K562 (cell line): ENCODE measurements around the gene CAMK1D. TPM values are rescaled to one million over a fixed set of nuclear protein-coding genes. Genes with fewer than 3 reads are reported as not detected.

Source experiments
- ATAC-seq: fragments of 200-7000 bp; cut with Tn5 transposase; 3 replicates; pipeline ENCODE4 v1.9.1; 2020; ENCODE audit warnings: moderate library complexity
- BruUV-seq: library from RNA; stranded (reverse); fragments of 400-500 nt; replicated peaks from 2 replicates; lab custom pipeline; 2021; lab: Mats Ljungman, UMichigan
- CTCF ChIA-PET: fragments of 300-600 bp; formaldehyde crosslinking; extraction: SDS; loops from one replicate; lab custom pipeline; 2021; ENCODE audit warnings: low intra/inter-chr PET ratio; lab: Yijun Ruan, JAX
- POLR2A ChIA-PET: fragments of 300-600, 350-650 bp; sonication (Branson Sonifier 250); formaldehyde crosslinking; extraction: SDS; loops from one replicate; lab custom pipeline; 2021; ENCODE audit warnings: antibody characterized with exemption, inconsistent platforms; lab: Yijun Ruan, JAX
- DNase-seq, 4 experiments: peaks; one replicate each; pipeline versions ENCODE4 v3.0.0 to v3.0.0-alpha.2; 2011 to 2018; ENCODE audit warnings: low spot score in 3 of 4, mixed read lengths in 3 of 4; ENCODE audit errors: extremely low read depth in 1 of 4
- FAIRE-seq: peaks from 2 replicates; lab custom pipeline; 2011; peaks lifted over from hg19 to GRCh38; lab: Jason Lieb, UNC
- H2AFZ ChIP-seq: 2 replicates; pipeline ENCODE4 v1.6.0; 2011; ENCODE audit warnings: low read depth, low read length, control low read depth, inconsistent platforms
- H3K27ac ChIP-seq: fragments of 200-600 bp; 3 replicates; pipeline ENCODE4 v1.8.0; 2011; ENCODE audit warnings: low read depth, mild to moderate bottlenecking, control low read depth, inconsistent platforms, low read length, moderate library complexity, mixed read lengths; ENCODE audit errors: extremely low read depth
- H3K27me3 ChIP-seq, 2 experiments: fragments of 300-600 bp in 1 of 2; 2 replicates in 1 of 2; 3 replicates in 1 of 2; pipeline versions ENCODE4 v1.6.0 to v1.8.0; 2011; ENCODE audit warnings: inconsistent platforms in 2 of 2, low read length in 2 of 2, mild to moderate bottlenecking in 1 of 2, mixed read lengths in 1 of 2, moderate library complexity in 1 of 2; ENCODE audit not compliant: control insufficient read depth in 2 of 2, insufficient read depth in 2 of 2
- H3K36me3 ChIP-seq: fragments of 300-600 bp; 3 replicates; pipeline ENCODE4 v1.8.0; 2011; ENCODE audit warnings: mild to moderate bottlenecking, low read length, inconsistent platforms; ENCODE audit not compliant: control insufficient read depth, insufficient read depth
- H3K4me1 ChIP-seq, 2 experiments: fragments of 200-600 bp in 1 of 2; replicated peaks in 1 of 2; 2 replicates in 1 of 2; 3 replicates in 1 of 2; pipeline versions ENCODE4 v1.5.1 to v1.8.0; 2011; ENCODE audit warnings: inconsistent platforms in 2 of 2, low read length in 2 of 2, mild to moderate bottlenecking in 1 of 2, mixed read lengths in 1 of 2, moderate library complexity in 1 of 2; ENCODE audit not compliant: control insufficient read depth in 2 of 2, insufficient read depth in 2 of 2
- H3K4me2 ChIP-seq: 2 replicates; pipeline ENCODE4 v1.6.1; 2011; ENCODE audit warnings: low read length, control low read depth, inconsistent platforms, mixed read lengths; ENCODE audit not compliant: insufficient read depth
- H3K4me3 ChIP-seq: fragments of 200-600 bp; sonication (generic), shearing (Covaris generic); 2 replicates; pipeline ENCODE4 v1.5.1; 2016; ENCODE audit warnings: control low read depth, inconsistent platforms
- H3K79me2 ChIP-seq: fragments of 200-600 bp; 3 replicates; pipeline ENCODE4 v1.8.0; 2011; ENCODE audit warnings: low read length, inconsistent platforms; ENCODE audit not compliant: control insufficient read depth, insufficient read depth
- H3K9ac ChIP-seq, 2 experiments: 2 replicates each; pipeline versions ENCODE4 v1.6.0 to v1.6.1; 2011; ENCODE audit warnings: low read depth in 2 of 2, low read length in 2 of 2, control low read depth in 1 of 2, inconsistent platforms in 1 of 2, mild to moderate bottlenecking in 1 of 2, mixed read lengths in 1 of 2; ENCODE audit not compliant: insufficient read depth in 1 of 2
- H3K9me1 ChIP-seq: one replicate; pipeline ENCODE4 v1.6.0; 2011; ENCODE audit warnings: inconsistent platforms, mild to moderate bottlenecking, low read length, moderate library complexity; ENCODE audit not compliant: control insufficient read depth, insufficient read depth
- H3K9me3 ChIP-seq: replicated peaks from 2 replicates; pipeline ENCODE4 v1.5.1; 2011; ENCODE audit warnings: low read depth, low read length, inconsistent platforms; ENCODE audit not compliant: control insufficient read depth, insufficient read depth
- H4K20me1 ChIP-seq: replicated peaks from 2 replicates; pipeline ENCODE4 v1.6.1; 2011; ENCODE audit warnings: low read length, inconsistent platforms, mixed read lengths; ENCODE audit not compliant: control insufficient read depth, insufficient read depth
- ATF4 ChIP-seq: fragments of 450-650 bp; formaldehyde crosslinking; IDR thresholded peaks from 2 replicates; pipeline ENCODE4 v1.4.0; 2022; ENCODE audit warnings: mild to moderate bottlenecking, moderate library complexity
- BRCA1 ChIP-seq, 2 experiments: fragments of 450-650 bp in 1 of 2; sonication (generic) in 1 of 2; formaldehyde crosslinking in 1 of 2; IDR thresholded peaks; 2 replicates each; pipeline versions ENCODE4 v1.5.0 to v1.6.1; 2017 to 2020; ENCODE audit warnings: mild to moderate bottlenecking in 1 of 2, missing genetic modification reagents in 1 of 2
- GTF2F1 ChIP-seq: IDR thresholded peaks from 2 replicates; pipeline ENCODE4 v1.6.1; 2011; ENCODE audit warnings: low read depth, low read length, improper control_type of control experiment
- HDAC1 ChIP-seq, 2 experiments: fragments of 450-650 bp; IDR thresholded peaks; 2 replicates each; pipeline ENCODE4 v1.6.1; 2016 to 2017; ENCODE audit warnings: inconsistent platforms in 1 of 2, mild to moderate bottlenecking in 1 of 2, moderate library complexity in 1 of 2
- HOXB6 ChIP-seq: fragments of 250-450 bp; sonication (Bioruptor Pico); IDR thresholded peaks from 2 replicates; pipeline ENCODE4 v1.5.1; 2022; ENCODE audit warnings: mild to moderate bottlenecking, borderline replicate concordance
- MYBL2 ChIP-seq, 2 experiments: fragments of 450-650 bp in 1 of 2; sonication (generic) in 1 of 2; formaldehyde crosslinking in 1 of 2; IDR thresholded peaks; 2 replicates each; pipeline versions ENCODE4 v1.6.1 to v1.8.1; 2017 to 2022; ENCODE audit warnings: borderline replicate concordance in 1 of 2, inconsistent platforms in 1 of 2, low read depth in 1 of 2, mild to moderate bottlenecking in 1 of 2, missing genetic modification reagents in 1 of 2, moderate library complexity in 1 of 2
- NCOR1 ChIP-seq: fragments of 450-650 bp; IDR thresholded peaks from 2 replicates; pipeline ENCODE4 v1.6.1; 2016; ENCODE audit warnings: mild to moderate bottlenecking, moderate library complexity
- PHF21A ChIP-seq: fragments of 450-650 bp; IDR thresholded peaks from 2 replicates; pipeline ENCODE4 v1.6.1; 2017; ENCODE audit warnings: low read depth, borderline replicate concordance
- SLC30A9 ChIP-seq: fragments of 250-450 bp; sonication (Bioruptor Pico); IDR thresholded peaks from 2 replicates; pipeline ENCODE4 v1.8.0; 2022; ENCODE audit warnings: mild to moderate bottlenecking, moderate library complexity
- ZFPM2 ChIP-seq: fragments of 250-450 bp; sonication (Bioruptor Pico); IDR thresholded peaks from 2 replicates; pipeline ENCODE4 v1.5.1; 2022; ENCODE audit warnings: mild to moderate bottlenecking
- ZNF253 ChIP-seq: fragments of 250-450 bp; sonication (Bioruptor Pico); conservative IDR thresholded peaks from 2 replicates; pipeline ENCODE4 v1.6.1; 2021; ENCODE audit warnings: mild to moderate bottlenecking
- ZNF324 ChIP-seq: fragments of 250-450 bp; sonication (Bioruptor Pico); IDR thresholded peaks from 2 replicates; pipeline ENCODE4 v1.4.0; 2020; ENCODE audit warnings: mild to moderate bottlenecking
- WGBS: fragments of 100-300 bp; shearing (Covaris generic); methylation state at CpG from one replicate; pipeline ENCODE4 v1.1.6; 2016; ENCODE audit warnings: low coverage, mixed read lengths; ENCODE audit not compliant: insufficient coverage; ENCODE audit errors: missing lambda C conversion rate; 5-methylcytosine and 5-hydroxymethylcytosine counted together
- in situ Hi-C: fragments of 300-500 bp; cut with MboI; formaldehyde crosslinking; loops from 4 replicates; pipeline ENCODE4 v1.15.0; 2018; ENCODE audit warnings: inconsistent platforms, mixed read lengths
- intact Hi-C: fragments of 100-400 bp; cut with micrococcal nuclease; formaldehyde crosslinking; loops from 2 replicates; pipeline ENCODE4 v1.14.2; 2022
- polyA plus RNA-seq, 8 experiments: library from polyadenylated mRNA; depleted of rRNA in 4 of 8; stranded (reverse) in 5 of 8; unstranded in 3 of 8; fragments of >200 nt; fragmentation: Nextera tagmentation in 2 of 8; fragmentation: Illumina TruSeq in 1 of 8; extraction: Ambion mirVana in 2 of 8; extraction: Trizol in 1 of 8; gene quantifications; 2 replicates each; pipeline versions ENCODE4 v1.2.1 to v1.2.3, GENCODE V29; 2011 to 2014; ENCODE audit warnings: inconsistent platforms in 1 of 8, missing spikeins in 1 of 8
- total RNA-seq, 7 experiments: library from RNA; depleted of rRNA in 6 of 7; stranded (reverse); fragments of >200 nt in 6 of 7; fragmentation: Illumina TruSeq in 2 of 7; extraction: Trizol in 2 of 7; gene quantifications; 2 replicates each; pipeline versions ENCODE4 v1.2.1 to v1.2.3, GENCODE V29; 2011 to 2021; ENCODE audit warnings: low replicate concordance in 1 of 7

CAMK1D gene
- total and polyA plus RNA-seq, 9 of the 15 experiments (the other 6 are each of a cell fraction or from before 2014, with no cell fraction given), result 0.12 to 0.24 (median 0.20) TPM; not detected in 5

GRCh38 chr10:12823328-12823727, 474.0 kb downstream of the CAMK1D start:
- TF ChIP-seq ZNF324 (CRISPR knock-in tag) (no peak), NCOR1 (no peak), ZNF253 (CRISPR knock-in tag) (no peak), HDAC1 (IDR thresholded peaks at IDR 0.05) (no peak), MYBL2 (IDR thresholded peaks at IDR 0.05; ENCODE audit: low read depth) (no peak), MYBL2 (CRISPR knock-in tag; IDR thresholded peaks at IDR 0.05; ENCODE audit: borderline replicate concordance) (no peak), ATF4 (no peak), SLC30A9 (no peak), ZFPM2 (CRISPR knock-in tag) (no peak), HOXB6 (no peak), BRCA1 (IDR thresholded peaks at IDR 0.05) (no peak), BRCA1 (CRISPR knock-in tag; IDR thresholded peaks at IDR 0.05) (no peak), GTF2F1 (no peak), PHF21A (no peak)
- H3K4me3 ChIP-seq, result no peak overlapping the region
- H3K9me3 ChIP-seq, result no peaks in the 10 kb centered on the region
- no peak overlapping the region for H3K9ac ChIP-seq
- BruUV-seq, result no TSS peak
- DNase-seq, result no peak
- no peaks in the 10 kb centered on the region; the same call in 1 of the 2 replicates for H4K20me1 ChIP-seq
- H3K4me1 ChIP-seq, result no peaks in the 10 kb centered on the region
- no peak for ATAC-seq
- H3K27me3 ChIP-seq, result peaks cover 24 to 63% of the 10 kb centered on the region in 2 experiments; a peak in 3 of 5 replicates
- H3K9me1 ChIP-seq, result no peaks in the 10 kb centered on the region
- in situ Hi-C loops (no loop called here), intact Hi-C loops (no loop called here)
- no peak for FAIRE-seq
- no peaks in the 10 kb centered on the region for H3K79me2 ChIP-seq
- WGBS, result 0% methylated on average over 3 of the region's 3 CpGs
- POLR2A ChIA-PET, result no interaction called here
- no peak overlapping the region for H2AFZ ChIP-seq
- no peaks in the 10 kb centered on the region for H3K36me3 ChIP-seq
- CTCF ChIA-PET, result no interaction called here
- no peak overlapping the region for H3K27ac ChIP-seq
- no peak overlapping the region for H3K4me2 ChIP-seq
